Liver (tissue), 3 donors: ENCODE results near the gene UGT1A10.

ENCODE experiments used
- ATF3 ChIP-seq: IDR thresholded peaks from 2 replicates; pipeline ENCODE4 v1.6.1; 2016; ENCODE audit warnings: antibody characterized with exemption
- CTCF ChIP-seq: fragments of 150-350 bp; IDR thresholded peaks from 2 replicates; pipeline ENCODE4 v1.5.1; 2017; ENCODE audit warnings: improper control_type of control experiment, low read depth, low read length; ENCODE audit not compliant: missing input control
- EGR1 ChIP-seq, 2 donors: IDR thresholded peaks; 2 replicates each; pipeline ENCODE4 v1.6.1; 2016 to 2018; ENCODE audit warnings: antibody characterized with exemption in 2 of 2, low read depth in 2 of 2
- FOXA1 ChIP-seq: IDR thresholded peaks from 2 replicates; pipeline ENCODE4 v1.6.1; 2016; ENCODE audit warnings: antibody characterized with exemption
- FOXA2 ChIP-seq: IDR thresholded peaks from 2 replicates; pipeline ENCODE4 v1.6.1; 2016; ENCODE audit warnings: antibody characterized with exemption
- GABPA ChIP-seq, 2 donors: IDR thresholded peaks in 1 of 2; conservative IDR thresholded peaks in 1 of 2; 2 replicates each; pipeline ENCODE4 v1.6.1; 2016; ENCODE audit warnings: antibody characterized with exemption in 2 of 2, mild to moderate bottlenecking in 1 of 2, moderate library complexity in 1 of 2
- HNF4G ChIP-seq: IDR thresholded peaks from 2 replicates; pipeline ENCODE4 v1.6.1; 2016; ENCODE audit warnings: antibody characterized with exemption
- JUND ChIP-seq, 2 donors: IDR thresholded peaks; 2 replicates each; pipeline ENCODE4 v1.6.1; 2016; ENCODE audit warnings: antibody characterized with exemption in 2 of 2
- RAD21 ChIP-seq, 2 donors: IDR thresholded peaks; 2 replicates each; pipeline ENCODE4 v1.6.1; 2016; ENCODE audit warnings: antibody characterized with exemption in 2 of 2, mild to moderate bottlenecking in 2 of 2
- REST ChIP-seq: IDR thresholded peaks from 2 replicates; pipeline ENCODE4 v1.6.1; 2016; ENCODE audit warnings: antibody characterized with exemption, mild to moderate bottlenecking
- SP1 ChIP-seq: IDR thresholded peaks from 2 replicates; pipeline ENCODE4 v1.6.1; 2018; ENCODE audit warnings: antibody characterized with exemption, mild to moderate bottlenecking
- TAF1 ChIP-seq: conservative IDR thresholded peaks from 2 replicates; pipeline ENCODE4 v1.6.1; 2016; ENCODE audit warnings: antibody characterized with exemption, mild to moderate bottlenecking
- TF ChIP-seq, protein P1 (sequence below): IDR thresholded peaks from 2 replicates; pipeline ENCODE4 v1.6.1; 2016; ENCODE audit warnings: antibody characterized with exemption
- donor health status: healthy.
- donor health status: healthy.

DNA sequence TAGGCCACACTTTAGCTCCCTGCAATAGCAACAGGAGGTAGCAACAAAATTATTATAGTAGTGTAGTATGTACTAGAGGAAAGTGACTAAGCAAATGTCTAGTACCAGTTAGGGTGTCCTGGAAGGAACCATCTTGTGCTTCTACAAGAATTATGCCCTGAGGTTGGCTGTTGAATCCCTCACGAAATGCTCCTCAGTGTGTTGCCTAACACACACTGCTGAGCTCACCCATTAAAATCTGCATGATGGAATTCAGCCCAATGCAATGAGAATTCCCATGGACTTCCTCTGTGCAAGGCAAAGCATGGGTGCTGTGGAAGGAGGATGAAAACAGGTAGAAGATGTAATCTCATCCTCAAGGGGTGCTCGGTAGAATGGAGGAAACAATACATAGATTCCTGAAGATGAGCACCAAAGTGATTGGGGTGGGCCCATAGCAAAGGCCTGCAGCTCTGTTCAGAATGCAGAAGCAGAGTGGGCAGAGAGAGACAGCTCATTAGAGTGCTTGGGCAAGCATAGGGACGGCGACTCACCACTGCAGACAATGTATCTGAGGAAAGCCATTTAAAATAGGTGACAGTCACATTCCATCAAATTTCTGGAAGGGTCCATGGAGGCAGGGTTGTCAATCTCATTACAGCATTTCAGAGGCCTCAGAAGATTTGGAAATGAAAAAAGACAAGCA is 44.3 kb downstream of the UGT1A10 start:
- TF ChIP-seq CTCF: no peak
- TF ChIP-seq REST: no peak
- no peak for TF ChIP-seq TAF1
- TF ChIP-seq EGR1 (IDR thresholded peaks at IDR 0.05; ENCODE audit: low read depth in 2 of 2): no peak
- TF ChIP-seq ATF3: no peak
- TF ChIP-seq FOXA1: no peak
- no peak for TF ChIP-seq FOXA2
- TF ChIP-seq, protein P1, sequence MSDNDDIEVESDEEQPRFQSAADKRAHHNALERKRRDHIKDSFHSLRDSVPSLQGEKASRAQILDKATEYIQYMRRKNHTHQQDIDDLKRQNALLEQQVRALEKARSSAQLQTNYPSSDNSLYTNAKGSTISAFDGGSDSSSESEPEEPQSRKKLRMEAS: no peak
- no peak for TF ChIP-seq SP1
- no peak for TF ChIP-seq RAD21 (IDR thresholded peaks at IDR 0.05)
- TF ChIP-seq GABPA (IDR thresholded peaks at IDR 0.05 in 1 of 2, conservative IDR thresholded peaks at IDR 0.05 in 1 of 2): no peak
- no peak for TF ChIP-seq HNF4G
- no peak for TF ChIP-seq JUND (IDR thresholded peaks at IDR 0.05)
